Loucy (cell line): ENCODE measurements around the gene SUCLG2.
A peak's percentile ranks its signal among the peaks of the same experiment; 100 is the strongest.

Source experiments
- H2AFZ ChIP-seq: fragments of 200-600 bp; sonication (generic); 2 replicates; pipeline ENCODE4 v1.6.0; 2016; ENCODE audit warnings: antibody characterized with exemption, mild to moderate bottlenecking, low read length, moderate library complexity
- H3F3A ChIP-seq: fragments of 200-600 bp; 2 replicates; pipeline ENCODE4 v1.6.0; 2016; ENCODE audit warnings: antibody characterized with exemption, low read depth, mild to moderate bottlenecking
- H3K27me3 ChIP-seq: fragments of 200-600 bp; sonication (generic); 2 replicates; pipeline ENCODE4 v1.6.1; 2014; ENCODE audit warnings: low read length, mild to moderate bottlenecking; ENCODE audit not compliant: insufficient read depth, poor library complexity, severe bottlenecking
- H3K36me3 ChIP-seq: fragments of 200-600 bp; sonication (generic); 2 replicates; pipeline ENCODE4 v1.6.1; 2016; ENCODE audit warnings: low read length; ENCODE audit not compliant: insufficient read depth
- H3K4me1 ChIP-seq: fragments of 200-600 bp; sonication (generic); 2 replicates; pipeline ENCODE4 v1.5.1; 2014; ENCODE audit warnings: low read length, mild to moderate bottlenecking; ENCODE audit not compliant: insufficient read depth, poor library complexity, severe bottlenecking
- H3K4me2 ChIP-seq: fragments of 200-600 bp; sonication (generic); 2 replicates; pipeline ENCODE4 v1.6.0; 2014; ENCODE audit warnings: antibody characterized with exemption, low read length, low read depth, mild to moderate bottlenecking; ENCODE audit not compliant: poor library complexity, severe bottlenecking
- H3K4me3 ChIP-seq: fragments of 200-600 bp; sonication (generic); 2 replicates; pipeline ENCODE4 v1.5.1; 2014; ENCODE audit warnings: low read length, mild to moderate bottlenecking, mixed read lengths; ENCODE audit not compliant: poor library complexity, severe bottlenecking
- H3K79me2 ChIP-seq: fragments of 200-600 bp; sonication (generic); 2 replicates; pipeline ENCODE4 v1.6.1; 2014; ENCODE audit warnings: low read length; ENCODE audit not compliant: insufficient read depth
- H3K9ac ChIP-seq: fragments of 200-600 bp; sonication (generic); 2 replicates; pipeline ENCODE4 v1.6.0; 2014; ENCODE audit warnings: mild to moderate bottlenecking, low read depth, low read length, moderate library complexity; ENCODE audit not compliant: poor library complexity, severe bottlenecking
- H3K9me2 ChIP-seq: fragments of 200-600 bp; sonication (generic); replicated peaks from 2 replicates; pipeline ENCODE4 v1.6.1; 2016; ENCODE audit warnings: low read depth, low read length, mixed read lengths
- H3K9me3 ChIP-seq: fragments of 200-600 bp; sonication (generic); 2 replicates; pipeline ENCODE4 v1.6.1; 2014; ENCODE audit warnings: mild to moderate bottlenecking, antibody characterized with exemption, low read length, low read depth; ENCODE audit not compliant: insufficient read depth
- H4K20me1 ChIP-seq: fragments of 200-600 bp; sonication (generic); 2 replicates; pipeline ENCODE4 v1.6.0; 2014; ENCODE audit warnings: antibody characterized with exemption, low read length, mild to moderate bottlenecking; ENCODE audit not compliant: insufficient read depth, poor library complexity, severe bottlenecking
- CTCF ChIP-seq: fragments of 200-600 bp; sonication (generic); conservative IDR thresholded peaks from 2 replicates; pipeline ENCODE4 v1.5.1; 2014; ENCODE audit warnings: mild to moderate bottlenecking, antibody characterized with exemption, low read length
- EZH2phosphoT487 ChIP-seq: fragments of 200-600 bp; IDR thresholded peaks from 2 replicates; pipeline ENCODE4 v1.6.1; 2018; ENCODE audit warnings: antibody characterized with exemption, mild to moderate bottlenecking, moderate library complexity, borderline replicate concordance

Gene SUCLG2

GRCh38 chr3:67689806-67690205, 35.4 kb upstream of the SUCLG2 start:
- no peak for TF ChIP-seq EZH2phosphoT487
- TF ChIP-seq CTCF = no peak
- no peak overlapping the region for H3K4me3 ChIP-seq
- no peak overlapping the region for H3K4me2 ChIP-seq
- H3K36me3 ChIP-seq = no peaks in the 10 kb centered on the region
- no peak overlapping the region for H3K9ac ChIP-seq
- no peaks in the 10 kb centered on the region for H3K9me3 ChIP-seq
- H3F3A ChIP-seq = no peaks in the 10 kb centered on the region
- H3K9me2 ChIP-seq = no peaks in the 10 kb centered on the region
- peaks cover 7% of the 10 kb centered on the region for H3K4me1 ChIP-seq
- H4K20me1 ChIP-seq = no peaks in the 10 kb centered on the region
- H2AFZ ChIP-seq = no peak overlapping the region
- no peaks in the 10 kb centered on the region for H3K79me2 ChIP-seq
- H3K27me3 ChIP-seq = no peaks in the 10 kb centered on the region

- Histone ChIP-seq H3K36me3 (no peaks in the 10 kb centered on the region), H3K4me1 (peaks cover 14% of the 10 kb centered on the region), H3K4me2 (no peak overlapping the region), H3K4me3 (no peak overlapping the region), H3K27me3 (no peaks in the 10 kb centered on the region), H2AFZ (no peak overlapping the region), H3K79me2 (no peaks in the 10 kb centered on the region), H4K20me1 (no peaks in the 10 kb centered on the region), H3K9me2 (no peaks in the 10 kb centered on the region), H3F3A (no peaks in the 10 kb centered on the region), H3K9me3 (no peaks in the 10 kb centered on the region), H3K9ac (no peak overlapping the region)
- TF ChIP-seq EZH2phosphoT487 (no peak), CTCF (no peak)
Measured at GRCh38 chr3:67688231-67688630, 33.8 kb upstream of the SUCLG2 start.

GRCh38 chr3:67686069-67686468, 31.7 kb upstream of the SUCLG2 start:
- TF ChIP-seq CTCF = no peak
- TF ChIP-seq EZH2phosphoT487 = no peak
- Histone ChIP-seq H3K4me3 (peak overlapping the region; percentile 17), H3K9ac (no peak overlapping the region)

More at GRCh38 chr3:67686069-67686468, 31.7 kb upstream of the SUCLG2 start:
- no peaks in the 10 kb centered on the region for H3K9me3 ChIP-seq
- no peaks in the 10 kb centered on the region for H4K20me1 ChIP-seq
- no peaks in the 10 kb centered on the region for H3F3A ChIP-seq
- no peaks in the 10 kb centered on the region for H3K27me3 ChIP-seq
- H3K9me2 ChIP-seq = no peaks in the 10 kb centered on the region
- no peaks in the 10 kb centered on the region for H3K79me2 ChIP-seq
- H3K4me2 ChIP-seq = peak overlapping the region; percentile 32
- H3K4me1 ChIP-seq = peaks cover 16% of the 10 kb centered on the region
- no peaks in the 10 kb centered on the region for H3K36me3 ChIP-seq
- peak overlapping the region; percentile 63 for H2AFZ ChIP-seq
